ENCODE data around the gene FAM110A. TPM values are rescaled to one million over a fixed set of nuclear protein-coding genes. Genes with fewer than 3 reads are reported as not detected.

The FAM110A gene
- total RNA-seq, 120 experiments from 2014 or later, result 1.5 to 6.8 (median 3.4) TPM

Other genes starting within 250 kb of the FAM110A start
- 1 to 10 TPM in 22 of 120 experiments, under 1 TPM in 81, not detected in 17; 0.18 to 2.2 (median 0.69) TPM for gene TCF15, start 223.4 kb upstream of the FAM110A start, total RNA-seq
- gene SRXN1, start 180.5 kb upstream of the FAM110A start, total RNA-seq, result 10 to 100 TPM; 14.4 to 47.4 (median 30.2) TPM
- 1 to 10 TPM in 114 of 120 experiments, under 1 TPM in 6; 0.60 to 6.8 (median 2.2) TPM for gene SCRT2, start 157.9 kb upstream of the FAM110A start, total RNA-seq
- 10 to 100 TPM in 15 of 120 experiments, 1 to 10 TPM in 103, under 1 TPM in 2; 0.66 to 16.3 (median 6.5) TPM for gene SLC52A3, start 65.2 kb upstream of the FAM110A start, total RNA-seq
- 1 to 10 TPM in 2 of 120 experiments, under 1 TPM in 107, not detected in 11; 0.09 to 1.2 (median 0.26) TPM for gene ANGPT4, start 82.6 kb downstream of the FAM110A start, total RNA-seq
- gene RSPO4, start 168.6 kb downstream of the FAM110A start, total RNA-seq, result 1 to 10 TPM in 103 of 120 experiments, under 1 TPM in 17; 0.39 to 4.3 (median 1.7) TPM

Data from dorsolateral prefrontal cortex (tissue), 118 donors.